Measurements from ENCODE around the gene DHCR7. TPM values are rescaled to one million over a fixed set of nuclear protein-coding genes. Genes with fewer than 3 reads are reported as not detected.

Gene DHCR7
- total RNA-seq, 1 donor from 2014 or later, result 88.8 TPM

DNA sequence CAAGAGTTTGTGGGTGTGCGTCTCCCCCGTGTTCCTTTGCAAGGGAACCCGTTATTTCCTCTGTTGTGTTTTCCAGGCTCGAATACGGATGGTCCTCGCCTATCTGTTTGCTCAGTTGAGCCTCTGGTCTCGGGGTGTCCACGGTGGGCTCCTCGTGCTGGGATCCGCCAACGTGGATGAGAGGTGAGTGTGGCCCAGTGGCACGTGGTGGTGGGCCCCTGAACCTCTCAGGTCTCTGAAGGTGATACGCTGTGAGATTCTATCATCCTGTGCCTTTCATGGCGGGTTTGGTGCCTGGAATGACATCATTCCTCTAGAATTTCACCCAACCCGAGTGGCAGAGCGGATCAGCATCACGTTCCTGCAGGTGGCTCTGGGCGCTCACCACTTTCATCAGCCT is 37.3 kb upstream of the DHCR7 start:
- peaks cover 1% of the 10 kb centered on the region for H3K36me3 ChIP-seq (ENCODE audit: control insufficient read depth, insufficient read depth, low read length)
- H3K4me3 ChIP-seq (ENCODE audit: low read depth, low read length), result no peak overlapping the region

DNA sequence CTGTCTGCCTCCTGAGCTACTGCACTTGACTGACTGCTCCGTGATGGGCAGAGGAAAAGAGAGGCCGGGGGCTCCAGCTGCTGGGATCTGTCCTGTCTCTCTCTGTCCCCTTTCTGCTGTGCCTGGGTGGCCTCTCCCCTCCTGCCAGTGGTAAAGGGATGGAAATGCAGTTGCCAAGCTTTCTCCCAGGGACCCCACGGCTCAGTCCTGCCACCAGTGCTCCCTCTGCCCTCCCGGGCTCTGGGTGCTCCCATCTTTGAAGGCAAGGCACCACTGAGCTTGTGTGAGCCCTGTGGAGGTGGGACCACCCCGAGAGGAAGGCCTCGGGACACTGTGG is 36.8 kb upstream of the DHCR7 start:
- DNase-seq (ENCODE audit: low read depth), result no peak
- TF ChIP-seq, protein P1, sequence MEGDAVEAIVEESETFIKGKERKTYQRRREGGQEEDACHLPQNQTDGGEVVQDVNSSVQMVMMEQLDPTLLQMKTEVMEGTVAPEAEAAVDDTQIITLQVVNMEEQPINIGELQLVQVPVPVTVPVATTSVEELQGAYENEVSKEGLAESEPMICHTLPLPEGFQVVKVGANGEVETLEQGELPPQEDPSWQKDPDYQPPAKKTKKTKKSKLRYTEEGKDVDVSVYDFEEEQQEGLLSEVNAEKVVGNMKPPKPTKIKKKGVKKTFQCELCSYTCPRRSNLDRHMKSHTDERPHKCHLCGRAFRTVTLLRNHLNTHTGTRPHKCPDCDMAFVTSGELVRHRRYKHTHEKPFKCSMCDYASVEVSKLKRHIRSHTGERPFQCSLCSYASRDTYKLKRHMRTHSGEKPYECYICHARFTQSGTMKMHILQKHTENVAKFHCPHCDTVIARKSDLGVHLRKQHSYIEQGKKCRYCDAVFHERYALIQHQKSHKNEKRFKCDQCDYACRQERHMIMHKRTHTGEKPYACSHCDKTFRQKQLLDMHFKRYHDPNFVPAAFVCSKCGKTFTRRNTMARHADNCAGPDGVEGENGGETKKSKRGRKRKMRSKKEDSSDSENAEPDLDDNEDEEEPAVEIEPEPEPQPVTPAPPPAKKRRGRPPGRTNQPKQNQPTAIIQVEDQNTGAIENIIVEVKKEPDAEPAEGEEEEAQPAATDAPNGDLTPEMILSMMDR (IDR thresholded peaks at IDR 0.05; ENCODE audit: insufficient read depth, low read length, poor library complexity, severe bottlenecking), result no peak
- Histone ChIP-seq H3K36me3 (ENCODE audit: control insufficient read depth, insufficient read depth, low read length) (peaks cover 1% of the 10 kb centered on the region), H3K4me3 (ENCODE audit: low read depth, low read length) (no peak overlapping the region), H3K27me3 (ENCODE audit: control insufficient read depth, insufficient read depth, low read length) (no peaks in the 10 kb centered on the region)

More for the DNA sequence above, 37.3 kb upstream of the DHCR7 start:
- TF ChIP-seq, protein P1 (IDR thresholded peaks at IDR 0.05; ENCODE audit: insufficient read depth, low read length, poor library complexity, severe bottlenecking), result no peak
- no peak for DNase-seq (ENCODE audit: low read depth)
- H3K27me3 ChIP-seq (ENCODE audit: control insufficient read depth, insufficient read depth, low read length), result no peaks in the 10 kb centered on the region

DNA sequence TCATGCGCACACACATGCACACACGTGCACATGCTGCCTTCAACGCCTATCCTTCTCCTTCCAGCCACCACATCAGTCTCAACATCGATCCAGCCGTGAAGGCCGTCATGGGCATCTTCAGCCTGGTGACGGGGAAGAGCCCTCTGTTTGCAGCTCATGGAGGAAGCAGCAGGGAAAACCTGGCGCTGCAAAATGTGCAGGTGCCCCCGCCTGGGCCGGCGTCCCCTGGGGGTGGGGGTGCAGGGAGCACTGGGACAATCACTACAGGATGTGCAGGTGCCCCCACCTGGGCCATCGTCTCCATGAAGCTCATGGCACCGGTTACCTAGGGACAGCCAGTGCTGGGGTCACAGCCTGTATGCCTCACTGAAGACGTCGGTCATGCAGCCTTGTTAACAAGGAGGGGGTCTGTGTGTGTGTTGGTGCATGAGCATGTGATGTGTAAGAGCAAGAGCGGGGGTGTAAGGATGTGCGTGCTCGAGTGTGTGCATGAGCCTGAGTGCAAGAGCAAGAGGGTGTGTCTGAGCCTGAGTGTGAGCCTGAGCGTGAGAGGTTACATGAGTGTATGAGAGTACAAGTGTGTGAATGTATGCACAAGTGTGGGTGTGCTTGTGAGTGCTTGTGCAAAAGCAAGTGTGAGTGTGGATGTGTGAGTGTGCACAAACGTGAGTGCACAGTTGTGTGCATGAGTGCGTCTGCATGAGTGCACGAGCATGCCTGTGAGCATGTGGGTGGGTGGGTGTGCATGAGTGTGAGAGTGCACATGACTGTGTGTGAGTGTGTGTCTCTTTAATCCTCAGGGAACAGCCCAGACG is 36.3 kb upstream of the DHCR7 start:
- Histone ChIP-seq H3K36me3 (ENCODE audit: control insufficient read depth, insufficient read depth, low read length) (peaks cover 1% of the 10 kb centered on the region), H3K4me3 (ENCODE audit: low read depth, low read length) (no peak overlapping the region), H3K27me3 (ENCODE audit: control insufficient read depth, insufficient read depth, low read length) (no peaks in the 10 kb centered on the region)
- no peak for DNase-seq (ENCODE audit: low read depth)
- TF ChIP-seq, protein P1 (IDR thresholded peaks at IDR 0.05; ENCODE audit: insufficient read depth, low read length, poor library complexity, severe bottlenecking), result no peak

DNA sequence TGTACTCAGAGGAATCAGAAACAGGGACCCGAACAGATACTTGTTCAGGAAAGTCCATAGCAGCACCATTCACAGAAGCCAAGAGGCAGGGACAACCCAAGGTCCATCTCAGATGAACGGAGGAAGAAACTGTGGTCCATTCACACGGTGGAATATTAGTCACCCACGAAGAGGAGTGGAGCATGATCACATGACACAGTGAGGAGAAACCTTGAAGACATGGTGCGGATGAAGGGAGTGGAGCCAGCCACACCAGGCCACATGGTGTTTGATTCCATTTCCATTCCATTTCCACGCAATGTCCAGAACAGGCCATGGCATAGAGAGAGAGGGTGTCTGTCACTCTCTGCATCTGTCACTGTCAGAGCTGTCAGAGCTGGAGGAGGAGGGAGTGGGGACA is 35.5 kb upstream of the DHCR7 start:
- Histone ChIP-seq H3K4me3 (ENCODE audit: low read depth, low read length) (no peak overlapping the region), H3K27me3 (ENCODE audit: control insufficient read depth, insufficient read depth, low read length) (no peaks in the 10 kb centered on the region), H3K36me3 (ENCODE audit: control insufficient read depth, insufficient read depth, low read length) (peaks cover 3% of the 10 kb centered on the region)
- TF ChIP-seq, protein P1 (IDR thresholded peaks at IDR 0.05; ENCODE audit: insufficient read depth, low read length, poor library complexity, severe bottlenecking), result no peak
- no peak for DNase-seq (ENCODE audit: low read depth)

DNA sequence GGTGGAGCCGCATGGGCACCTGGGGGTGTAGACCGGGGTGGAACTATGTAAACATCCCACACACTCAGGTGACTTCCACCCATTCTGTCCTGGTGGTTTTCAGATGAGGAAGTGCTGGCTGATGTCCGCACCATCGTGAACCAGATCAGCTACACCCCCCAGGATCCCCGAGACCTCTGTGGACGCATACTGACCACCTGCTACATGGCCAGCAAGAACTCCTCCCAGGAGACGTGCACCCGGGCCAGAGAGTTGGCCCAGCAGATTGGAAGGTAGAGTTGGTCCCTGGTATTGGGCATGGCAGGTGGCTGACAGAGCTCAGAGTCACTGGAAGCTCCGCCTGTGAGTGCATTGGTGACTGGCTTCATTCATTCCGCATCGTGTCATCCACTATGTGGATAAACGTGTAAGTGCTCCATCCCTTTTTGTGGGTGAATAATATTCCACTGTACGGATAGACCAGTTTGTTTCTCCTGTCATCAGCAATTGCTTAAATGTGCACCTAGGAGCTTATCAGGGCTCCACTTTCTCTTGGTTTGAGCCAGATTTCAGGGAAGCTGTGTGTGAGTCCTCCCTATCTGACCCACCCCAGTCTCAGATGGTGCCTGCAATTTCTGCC is 34.7 kb upstream of the DHCR7 start:
- Histone ChIP-seq H3K4me3 (ENCODE audit: low read depth, low read length) (no peak overlapping the region), H3K36me3 (ENCODE audit: control insufficient read depth, insufficient read depth, low read length) (peaks cover 4% of the 10 kb centered on the region), H3K27me3 (ENCODE audit: control insufficient read depth, insufficient read depth, low read length) (no peaks in the 10 kb centered on the region)
- no peak for DNase-seq (ENCODE audit: low read depth)
- TF ChIP-seq, protein P1 (IDR thresholded peaks at IDR 0.05; ENCODE audit: insufficient read depth, low read length, poor library complexity, severe bottlenecking), result no peak

Data from kidney epithelial cell (primary cell).